HFFc6 (cell line): ENCODE results near the gene COL7A1. TPM values are rescaled to one million over a fixed set of nuclear protein-coding genes. Genes with fewer than 3 reads are reported as not detected.

Experiments used
- DNase-seq: peaks from one replicate; pipeline ENCODE4 v3.0.0-alpha.2; 2018
- H3K27ac Mint-ChIP-seq: 2 replicates; pipeline ENCODE4 v1.8.0; 2020; ENCODE audit warnings: mild to moderate bottlenecking, mixed read lengths
- H3K27me3 Mint-ChIP-seq: 2 replicates; pipeline ENCODE4 v1.8.0; 2021; ENCODE audit warnings: mild to moderate bottlenecking, moderate library complexity, mixed read lengths; ENCODE audit not compliant: insufficient read depth
- H3K36me3 Mint-ChIP-seq: 2 replicates; pipeline ENCODE4 v1.8.0; 2021; ENCODE audit warnings: low read depth, mixed read lengths
- H3K4me1 Mint-ChIP-seq: 2 replicates; pipeline ENCODE4 v1.8.0; 2020; ENCODE audit warnings: low read depth, mixed read lengths
- H3K4me3 Mint-ChIP-seq: 2 replicates; pipeline ENCODE4 v1.8.0; 2020; ENCODE audit warnings: mild to moderate bottlenecking, moderate library complexity, mixed read lengths
- H3K9me3 Mint-ChIP-seq: 2 replicates; pipeline ENCODE4 v1.8.0; 2020; ENCODE audit warnings: mild to moderate bottlenecking, mixed read lengths
- total RNA-seq, 6 experiments: library from RNA; stranded (reverse); fragmentation: NEBNext Ultra II Directional; extraction: Animal tissue kit (Norgen Biotek cat#: 25700); gene quantifications; 2 replicates in 1 of 6; 3 replicates in 5 of 6; pipeline ENCODE4 v1.2.3, GENCODE V29; 2021
- TF ChIP-seq, protein P1 (sequence below): fragments of 200-600 bp; sonication (generic); IDR thresholded peaks from 2 replicates; pipeline ENCODE4 v1.5.0; 2021; ENCODE audit warnings: antibody characterized with exemption, mild to moderate bottlenecking

COL7A1 gene
- total RNA-seq, 6 experiments from 2014 or later: 74.9 to 113 (median 80.8) TPM

DNA sequence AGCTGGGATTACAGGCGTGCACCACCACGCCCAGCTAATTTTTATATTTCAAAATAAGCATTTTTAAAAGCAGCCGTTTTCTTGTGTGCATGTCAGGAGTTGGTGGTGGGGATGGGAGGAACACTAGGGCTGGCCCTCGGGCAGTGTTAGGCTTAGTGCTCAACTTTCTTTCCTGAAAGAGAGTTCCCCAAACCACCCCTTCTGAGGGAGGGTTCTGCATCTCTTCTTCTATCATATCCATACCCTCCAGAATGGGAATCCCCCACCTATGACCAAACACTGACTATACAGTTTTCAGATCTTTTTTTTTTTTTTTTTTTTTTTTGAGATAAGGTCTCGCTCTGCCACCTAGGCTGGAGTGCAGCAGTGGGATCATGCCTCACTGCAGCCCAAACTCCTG is 51.0 kb downstream of the COL7A1 start:
- Mint-ChIP-seq H3K4me3 (no peak overlapping the region), H3K4me1 (no peaks in the 10 kb centered on the region), H3K9me3 (no peaks in the 10 kb centered on the region), H3K27me3 (no peaks in the 10 kb centered on the region; the same call in 1 of the 2 replicates), H3K27ac (no peak overlapping the region), H3K36me3 (no peaks in the 10 kb centered on the region)
- no peak for DNase-seq
- TF ChIP-seq, protein P1, sequence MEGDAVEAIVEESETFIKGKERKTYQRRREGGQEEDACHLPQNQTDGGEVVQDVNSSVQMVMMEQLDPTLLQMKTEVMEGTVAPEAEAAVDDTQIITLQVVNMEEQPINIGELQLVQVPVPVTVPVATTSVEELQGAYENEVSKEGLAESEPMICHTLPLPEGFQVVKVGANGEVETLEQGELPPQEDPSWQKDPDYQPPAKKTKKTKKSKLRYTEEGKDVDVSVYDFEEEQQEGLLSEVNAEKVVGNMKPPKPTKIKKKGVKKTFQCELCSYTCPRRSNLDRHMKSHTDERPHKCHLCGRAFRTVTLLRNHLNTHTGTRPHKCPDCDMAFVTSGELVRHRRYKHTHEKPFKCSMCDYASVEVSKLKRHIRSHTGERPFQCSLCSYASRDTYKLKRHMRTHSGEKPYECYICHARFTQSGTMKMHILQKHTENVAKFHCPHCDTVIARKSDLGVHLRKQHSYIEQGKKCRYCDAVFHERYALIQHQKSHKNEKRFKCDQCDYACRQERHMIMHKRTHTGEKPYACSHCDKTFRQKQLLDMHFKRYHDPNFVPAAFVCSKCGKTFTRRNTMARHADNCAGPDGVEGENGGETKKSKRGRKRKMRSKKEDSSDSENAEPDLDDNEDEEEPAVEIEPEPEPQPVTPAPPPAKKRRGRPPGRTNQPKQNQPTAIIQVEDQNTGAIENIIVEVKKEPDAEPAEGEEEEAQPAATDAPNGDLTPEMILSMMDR: no peak

DNA sequence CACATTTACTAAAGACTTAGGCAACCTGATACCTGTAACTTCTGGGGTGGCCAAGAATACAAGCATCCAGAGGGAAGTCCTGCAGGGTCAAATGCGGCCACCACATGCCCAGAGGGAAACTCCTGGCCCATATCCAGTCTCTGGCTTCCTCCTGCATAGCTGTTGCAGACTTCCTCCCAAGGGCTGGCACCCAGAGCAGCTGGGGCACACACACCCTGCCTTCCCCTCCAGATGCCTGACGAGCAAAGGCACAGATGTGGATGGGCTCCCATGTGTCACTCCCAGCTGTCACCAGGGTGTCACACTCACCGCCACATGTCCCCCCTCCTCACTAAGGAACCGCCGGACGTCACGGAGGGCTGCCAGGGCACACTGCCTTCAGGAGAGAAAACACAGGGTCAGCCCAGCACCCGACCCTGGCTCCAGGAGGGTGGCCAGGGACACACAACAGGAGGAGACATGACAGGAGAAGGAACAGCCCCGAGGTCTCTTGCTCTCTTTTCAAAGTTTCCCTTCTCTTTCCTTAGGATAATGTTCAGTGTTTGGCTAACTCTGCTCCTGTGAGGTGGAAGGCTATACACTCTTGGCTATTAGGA is 51.8 kb downstream of the COL7A1 start:
- H3K27ac Mint-ChIP-seq: no peak overlapping the region
- DNase-seq: no peak
- no peaks in the 10 kb centered on the region for H3K4me1 Mint-ChIP-seq
- H3K9me3 Mint-ChIP-seq: no peaks in the 10 kb centered on the region
- no peak overlapping the region for H3K4me3 Mint-ChIP-seq
- no peaks in the 10 kb centered on the region for H3K36me3 Mint-ChIP-seq
- no peaks in the 10 kb centered on the region; the same call in 1 of the 2 replicates for H3K27me3 Mint-ChIP-seq
- TF ChIP-seq, protein P1: no peak

DNA sequence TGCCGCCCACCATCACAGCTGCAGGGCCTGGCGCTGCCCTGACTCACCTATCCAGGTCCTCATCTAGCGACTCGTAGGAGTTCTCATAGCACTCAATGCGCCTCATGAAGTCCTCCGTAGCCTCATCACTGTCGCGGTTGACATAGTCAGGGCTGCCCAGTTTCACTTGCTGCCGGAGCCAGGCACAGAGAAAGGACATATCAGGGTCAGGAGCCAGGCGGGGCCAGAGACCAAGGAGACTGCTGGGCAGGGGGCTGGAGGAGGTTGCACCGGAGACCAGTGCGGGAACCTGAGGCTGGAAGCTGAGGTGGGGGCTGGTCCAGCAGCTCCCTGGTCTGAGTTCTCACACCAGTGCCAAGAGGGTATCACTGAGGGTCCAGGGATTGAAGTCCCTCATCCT is 56.7 kb downstream of the COL7A1 start:
- TF ChIP-seq, protein P1: no peak
- Mint-ChIP-seq H3K4me3 (no peak overlapping the region), H3K36me3 (0 out of 2 replicates have a peak, but pooled peaks cover 4% of the 10 kb centered on the region), H3K27ac (no peak overlapping the region), H3K27me3 (no peaks in the 10 kb centered on the region), H3K4me1 (no peaks in the 10 kb centered on the region), H3K9me3 (no peaks in the 10 kb centered on the region)
- no peak for DNase-seq

DNA sequence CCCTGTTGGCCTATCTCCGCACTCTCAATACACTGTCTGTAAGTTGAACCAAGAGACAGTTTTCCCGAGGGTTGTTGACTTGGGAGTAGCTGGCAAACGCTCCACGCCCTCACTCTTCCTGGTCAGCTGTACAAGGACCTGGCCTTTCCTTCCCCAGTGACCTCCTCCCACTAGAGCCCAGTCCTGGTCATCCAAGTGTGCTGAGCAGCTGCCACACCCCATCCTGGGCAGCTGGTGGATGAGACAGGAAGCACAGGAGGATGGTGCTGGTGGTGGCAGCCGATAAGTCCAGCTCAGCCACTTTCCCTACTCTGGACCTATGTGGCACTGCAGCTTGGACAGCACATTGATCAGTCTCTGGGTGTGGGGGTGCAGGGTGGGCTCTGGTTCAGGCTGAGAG is 58.3 kb downstream of the COL7A1 start:
- no peaks in the 10 kb centered on the region for H3K9me3 Mint-ChIP-seq
- H3K36me3 Mint-ChIP-seq: 0 out of 2 replicates have a peak, but pooled peaks cover 4% of the 10 kb centered on the region

DNA sequence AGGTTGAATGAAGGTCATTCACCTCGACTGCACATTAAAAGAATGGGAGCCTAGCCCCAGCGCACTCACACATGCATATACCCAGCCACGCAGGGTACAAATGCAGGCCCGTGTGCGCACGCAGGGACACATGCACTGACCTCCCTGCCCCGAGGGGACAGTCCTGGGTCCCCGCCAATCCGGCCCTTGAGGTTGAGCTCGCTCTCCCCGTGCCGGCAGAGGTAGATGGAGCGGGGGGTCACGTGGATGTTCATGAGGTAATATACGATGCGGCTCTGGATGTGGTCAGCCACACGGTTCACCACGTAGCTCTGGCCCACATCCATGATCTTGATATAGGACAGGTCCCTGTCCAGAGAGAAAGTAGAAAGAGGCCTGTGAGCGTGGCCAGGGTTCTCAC is 59.0 kb downstream of the COL7A1 start:
- Mint-ChIP-seq H3K4me3 (no peak overlapping the region), H3K27ac (no peak overlapping the region), H3K27me3 (no peaks in the 10 kb centered on the region), H3K9me3 (no peaks in the 10 kb centered on the region), H3K36me3 (0 out of 2 replicates have a peak, but pooled peaks cover 4% of the 10 kb centered on the region), H3K4me1 (no peaks in the 10 kb centered on the region)
- no peak for DNase-seq
- TF ChIP-seq, protein P1: no peak

More for the DNA sequence above, 58.3 kb downstream of the COL7A1 start:
- H3K27ac Mint-ChIP-seq: no peak overlapping the region
- no peak for DNase-seq
- TF ChIP-seq, protein P1: no peak
- H3K4me3 Mint-ChIP-seq: no peak overlapping the region
- no peaks in the 10 kb centered on the region for H3K4me1 Mint-ChIP-seq
- no peaks in the 10 kb centered on the region for H3K27me3 Mint-ChIP-seq
